WTC11 (cell line): ENCODE measurements around the gene MYLK4. TPM values are rescaled to one million over a fixed set of nuclear protein-coding genes. Genes with fewer than 3 reads are reported as not detected.

Source experiments
- ATAC-seq: fragments of 200-7000 bp; cut with Tn5 transposase; 2 replicates; pipeline ENCODE4 v1.10.0; 2021; ENCODE audit warnings: mild to moderate bottlenecking, moderate library complexity
- CTCF ChIA-PET: fragments of 300-600 bp; sonication (Branson Sonifier 250); formaldehyde crosslinking; loops from one replicate; lab custom pipeline; 2021; ENCODE audit warnings: antibody characterized with exemption; lab: Charles Lee
- POLR2A ChIA-PET: fragments of 350-600 bp; sonication (Branson Sonifier 250); formaldehyde crosslinking; loops from one replicate; lab custom pipeline; 2021; ENCODE audit warnings: antibody characterized with exemption; lab: Charles Lee
- DNase-seq: peaks from one replicate; pipeline ENCODE4 v3.0.0; 2021; ENCODE audit warnings: low spot score
- H3K27ac Mint-ChIP-seq: 2 replicates; pipeline ENCODE4 v1.8.0; 2021; ENCODE audit warnings: mixed read lengths
- H3K27me3 Mint-ChIP-seq: 2 replicates; pipeline ENCODE4 v1.8.0; 2021; ENCODE audit warnings: low read depth, mild to moderate bottlenecking, moderate library complexity, mixed read lengths
- H3K36me3 Mint-ChIP-seq: 2 replicates; pipeline ENCODE4 v1.8.0; 2021; ENCODE audit warnings: mixed read lengths
- H3K4me1 Mint-ChIP-seq: 2 replicates; pipeline ENCODE4 v1.8.0; 2022; ENCODE audit warnings: mixed read lengths
- H3K4me3 Mint-ChIP-seq: 2 replicates; pipeline ENCODE4 v1.8.0; 2021; ENCODE audit warnings: mild to moderate bottlenecking, moderate library complexity, mixed read lengths
- H3K9me3 Mint-ChIP-seq: 2 replicates; pipeline ENCODE4 v1.8.0; 2021; ENCODE audit warnings: mixed read lengths
- HMGA2 ChIP-seq: fragments of 250-450 bp; sonication (Bioruptor Pico); IDR thresholded peaks from 2 replicates; pipeline ENCODE4 v1.4.0; 2021; ENCODE audit warnings: mild to moderate bottlenecking, moderate library complexity
- RELA ChIP-seq: sonication (generic); formaldehyde crosslinking; IDR thresholded peaks from 2 replicates; pipeline ENCODE4 v1.8.1; 2022; ENCODE audit warnings: missing genetic modification reagents, mild to moderate bottlenecking, borderline replicate concordance
- TCF7 ChIP-seq: sonication (generic); formaldehyde crosslinking; IDR thresholded peaks from 2 replicates; pipeline ENCODE4 v1.8.0; 2022; ENCODE audit warnings: mild to moderate bottlenecking, low read depth, missing genetic modification reagents, moderate library complexity
- TP53 ChIP-seq: sonication (generic); formaldehyde crosslinking; IDR thresholded peaks from 2 replicates; pipeline ENCODE4 v1.8.1; 2023; ENCODE audit warnings: mild to moderate bottlenecking, missing genetic modification reagents
- ZNF138 ChIP-seq: sonication (generic); formaldehyde crosslinking; conservative IDR thresholded peaks from 2 replicates; pipeline ENCODE4 v1.8.1; 2022; ENCODE audit warnings: mild to moderate bottlenecking, moderate library complexity, missing genetic modification reagents
- ZNF396 ChIP-seq: fragments of 250-450 bp; sonication (Bioruptor Pico); IDR thresholded peaks from 2 replicates; pipeline ENCODE4 v1.8.0; 2021; ENCODE audit warnings: mild to moderate bottlenecking, moderate library complexity, borderline replicate concordance
- total RNA-seq: library from RNA; stranded (reverse); gene quantifications from 3 replicates; pipeline ENCODE4 v1.2.3, GENCODE V29; 2021
- TF ChIP-seq, protein P1 (sequence below): sonication (generic); formaldehyde crosslinking; IDR thresholded peaks from 2 replicates; pipeline ENCODE4 v1.8.1; 2023; ENCODE audit warnings: mild to moderate bottlenecking, missing genetic modification reagents
- TF ChIP-seq, protein P2 (sequence below): fragments of 250-450 bp; sonication (Bioruptor Pico); IDR thresholded peaks from 2 replicates; pipeline ENCODE4 v1.9.0; 2021; ENCODE audit warnings: mild to moderate bottlenecking
- TF ChIP-seq, protein P3 (sequence below): sonication (generic); formaldehyde crosslinking; conservative IDR thresholded peaks from 2 replicates; pipeline ENCODE4 v1.8.1; 2022; ENCODE audit warnings: mild to moderate bottlenecking, missing genetic modification reagents
- TF ChIP-seq, protein P4 (sequence below): sonication (generic); formaldehyde crosslinking; IDR thresholded peaks from 2 replicates; pipeline ENCODE4 v1.8.1; 2023; ENCODE audit warnings: mild to moderate bottlenecking, missing genetic modification reagents, moderate library complexity
- TF ChIP-seq, protein P5 (sequence below): sonication (generic); formaldehyde crosslinking; IDR thresholded peaks from 2 replicates; pipeline ENCODE4 v1.8.0; 2022; ENCODE audit warnings: mild to moderate bottlenecking, missing genetic modification reagents
- TF ChIP-seq, protein P6 (sequence below): fragments of 250-450 bp; sonication (Bioruptor Pico); conservative IDR thresholded peaks from 2 replicates; pipeline ENCODE4 v1.9.0; 2021; ENCODE audit warnings: mild to moderate bottlenecking
- TF ChIP-seq, protein P7 (sequence below): sonication (generic); formaldehyde crosslinking; IDR thresholded peaks from 2 replicates; pipeline ENCODE4 v1.8.0; 2022; ENCODE audit warnings: mild to moderate bottlenecking, missing genetic modification reagents
- TF ChIP-seq, protein P8 (sequence below): sonication (generic); formaldehyde crosslinking; IDR thresholded peaks from 2 replicates; pipeline ENCODE4 v1.8.0; 2023; ENCODE audit warnings: mild to moderate bottlenecking, missing genetic modification reagents

Gene MYLK4
- total RNA-seq, 1 experiment from 2014 or later, result 0.13 TPM

DNA sequence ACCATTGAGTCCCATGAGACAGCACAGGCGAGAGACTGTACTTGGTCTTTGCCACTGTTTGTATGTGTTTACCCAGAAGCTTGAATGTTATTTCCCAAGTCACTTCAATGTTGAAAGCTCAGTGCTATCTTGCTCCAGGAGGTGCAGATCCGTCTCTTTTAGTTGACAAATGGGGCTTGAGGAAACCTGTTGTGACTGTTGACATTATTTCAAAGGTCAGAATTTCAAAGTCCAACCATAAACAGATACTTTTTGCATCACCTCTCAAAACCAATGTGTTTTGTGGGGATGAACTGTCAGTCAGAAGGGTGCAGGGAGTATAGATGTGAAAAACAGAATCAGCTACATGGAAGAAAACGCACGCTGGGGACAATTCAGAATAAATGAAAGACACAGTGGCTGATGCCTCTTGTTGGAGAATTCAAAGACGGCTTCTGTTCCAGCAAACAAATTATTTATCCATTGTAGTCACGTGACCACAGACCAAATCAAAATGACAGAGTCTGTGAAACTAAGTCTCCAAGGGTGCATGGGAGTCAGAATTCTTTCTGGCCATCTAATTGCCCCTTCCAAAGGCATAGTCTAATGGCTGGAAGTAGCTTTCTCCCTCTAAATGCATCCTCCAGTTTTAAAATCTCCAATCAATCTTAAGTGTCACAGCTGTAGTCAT lies 83.7 kb downstream of the MYLK4 start (continued):
- TF ChIP-seq, protein P1, sequence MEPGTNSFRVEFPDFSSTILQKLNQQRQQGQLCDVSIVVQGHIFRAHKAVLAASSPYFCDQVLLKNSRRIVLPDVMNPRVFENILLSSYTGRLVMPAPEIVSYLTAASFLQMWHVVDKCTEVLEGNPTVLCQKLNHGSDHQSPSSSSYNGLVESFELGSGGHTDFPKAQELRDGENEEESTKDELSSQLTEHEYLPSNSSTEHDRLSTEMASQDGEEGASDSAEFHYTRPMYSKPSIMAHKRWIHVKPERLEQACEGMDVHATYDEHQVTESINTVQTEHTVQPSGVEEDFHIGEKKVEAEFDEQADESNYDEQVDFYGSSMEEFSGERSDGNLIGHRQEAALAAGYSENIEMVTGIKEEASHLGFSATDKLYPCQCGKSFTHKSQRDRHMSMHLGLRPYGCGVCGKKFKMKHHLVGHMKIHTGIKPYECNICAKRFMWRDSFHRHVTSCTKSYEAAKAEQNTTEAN (CRISPR knock-in tag), result no peak
- TF ChIP-seq TCF7, result no peak
- TF ChIP-seq, protein P2, sequence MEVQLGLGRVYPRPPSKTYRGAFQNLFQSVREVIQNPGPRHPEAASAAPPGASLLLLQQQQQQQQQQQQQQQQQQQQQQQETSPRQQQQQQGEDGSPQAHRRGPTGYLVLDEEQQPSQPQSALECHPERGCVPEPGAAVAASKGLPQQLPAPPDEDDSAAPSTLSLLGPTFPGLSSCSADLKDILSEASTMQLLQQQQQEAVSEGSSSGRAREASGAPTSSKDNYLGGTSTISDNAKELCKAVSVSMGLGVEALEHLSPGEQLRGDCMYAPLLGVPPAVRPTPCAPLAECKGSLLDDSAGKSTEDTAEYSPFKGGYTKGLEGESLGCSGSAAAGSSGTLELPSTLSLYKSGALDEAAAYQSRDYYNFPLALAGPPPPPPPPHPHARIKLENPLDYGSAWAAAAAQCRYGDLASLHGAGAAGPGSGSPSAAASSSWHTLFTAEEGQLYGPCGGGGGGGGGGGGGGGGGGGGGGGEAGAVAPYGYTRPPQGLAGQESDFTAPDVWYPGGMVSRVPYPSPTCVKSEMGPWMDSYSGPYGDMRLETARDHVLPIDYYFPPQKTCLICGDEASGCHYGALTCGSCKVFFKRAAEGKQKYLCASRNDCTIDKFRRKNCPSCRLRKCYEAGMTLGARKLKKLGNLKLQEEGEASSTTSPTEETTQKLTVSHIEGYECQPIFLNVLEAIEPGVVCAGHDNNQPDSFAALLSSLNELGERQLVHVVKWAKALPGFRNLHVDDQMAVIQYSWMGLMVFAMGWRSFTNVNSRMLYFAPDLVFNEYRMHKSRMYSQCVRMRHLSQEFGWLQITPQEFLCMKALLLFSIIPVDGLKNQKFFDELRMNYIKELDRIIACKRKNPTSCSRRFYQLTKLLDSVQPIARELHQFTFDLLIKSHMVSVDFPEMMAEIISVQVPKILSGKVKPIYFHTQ (CRISPR knock-in tag), result no peak

DNA sequence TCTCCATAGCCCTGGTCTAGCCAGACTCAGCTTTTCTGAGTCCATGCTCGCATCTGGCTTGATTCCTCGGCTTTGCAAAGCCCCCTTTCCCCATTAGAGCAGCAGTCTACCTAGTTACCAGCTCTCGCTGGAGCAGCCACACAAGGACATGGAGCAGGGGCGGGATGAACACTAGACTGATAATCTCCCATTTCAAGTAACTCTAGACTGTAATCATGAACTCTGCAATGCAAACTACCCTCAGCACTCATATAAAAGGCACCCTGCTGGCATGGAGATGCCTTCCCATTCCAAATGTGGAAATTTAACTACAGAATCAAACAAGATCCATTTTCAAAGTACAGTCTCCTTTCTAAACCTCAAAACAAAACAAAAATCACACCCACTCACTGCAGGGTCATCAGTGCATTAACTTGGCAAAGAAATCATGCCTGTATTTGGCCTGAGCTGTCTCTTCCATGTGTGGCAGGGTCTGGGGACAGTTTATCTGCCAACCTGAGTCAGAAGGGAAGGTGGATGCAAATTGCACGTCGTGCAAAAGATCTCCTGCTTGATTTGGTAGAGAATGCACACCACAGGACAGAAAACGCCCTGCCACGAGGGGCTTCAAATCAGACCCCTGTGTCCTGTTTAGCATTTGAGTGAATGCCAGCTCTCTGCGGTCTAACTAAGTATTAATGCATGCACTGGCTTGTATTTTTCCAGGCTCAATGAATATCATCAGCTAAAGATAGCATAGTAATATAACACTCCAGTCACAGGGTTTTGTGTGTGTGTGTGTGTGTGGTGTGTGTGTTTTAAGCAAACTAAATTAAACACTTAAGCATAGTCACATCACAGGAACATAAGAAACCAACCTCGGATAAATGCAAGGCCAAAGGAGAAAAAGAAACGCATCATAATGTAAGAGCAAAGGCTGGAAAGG lies 85.3 kb downstream of the MYLK4 start:
- peak; percentile 75 for ATAC-seq
- TF ChIP-seq TP53, result no peak
- TF ChIP-seq, protein P3, sequence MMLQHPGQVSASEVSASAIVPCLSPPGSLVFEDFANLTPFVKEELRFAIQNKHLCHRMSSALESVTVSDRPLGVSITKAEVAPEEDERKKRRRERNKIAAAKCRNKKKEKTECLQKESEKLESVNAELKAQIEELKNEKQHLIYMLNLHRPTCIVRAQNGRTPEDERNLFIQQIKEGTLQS (CRISPR knock-in tag), result no peak
- TF ChIP-seq, protein P4, sequence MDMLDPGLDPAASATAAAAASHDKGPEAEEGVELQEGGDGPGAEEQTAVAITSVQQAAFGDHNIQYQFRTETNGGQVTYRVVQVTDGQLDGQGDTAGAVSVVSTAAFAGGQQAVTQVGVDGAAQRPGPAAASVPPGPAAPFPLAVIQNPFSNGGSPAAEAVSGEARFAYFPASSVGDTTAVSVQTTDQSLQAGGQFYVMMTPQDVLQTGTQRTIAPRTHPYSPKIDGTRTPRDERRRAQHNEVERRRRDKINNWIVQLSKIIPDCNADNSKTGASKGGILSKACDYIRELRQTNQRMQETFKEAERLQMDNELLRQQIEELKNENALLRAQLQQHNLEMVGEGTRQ (CRISPR knock-in tag), result no peak
- TF ChIP-seq ZNF396, result no peak
- TF ChIP-seq, protein P2 (CRISPR knock-in tag), result no peak
- no peak for TF ChIP-seq ZNF138 (CRISPR knock-in tag)
- TF ChIP-seq, protein P5, sequence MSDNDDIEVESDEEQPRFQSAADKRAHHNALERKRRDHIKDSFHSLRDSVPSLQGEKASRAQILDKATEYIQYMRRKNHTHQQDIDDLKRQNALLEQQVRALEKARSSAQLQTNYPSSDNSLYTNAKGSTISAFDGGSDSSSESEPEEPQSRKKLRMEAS (CRISPR knock-in tag), result no peak
- TF ChIP-seq RELA (CRISPR knock-in tag), result no peak
- TF ChIP-seq, protein P6, sequence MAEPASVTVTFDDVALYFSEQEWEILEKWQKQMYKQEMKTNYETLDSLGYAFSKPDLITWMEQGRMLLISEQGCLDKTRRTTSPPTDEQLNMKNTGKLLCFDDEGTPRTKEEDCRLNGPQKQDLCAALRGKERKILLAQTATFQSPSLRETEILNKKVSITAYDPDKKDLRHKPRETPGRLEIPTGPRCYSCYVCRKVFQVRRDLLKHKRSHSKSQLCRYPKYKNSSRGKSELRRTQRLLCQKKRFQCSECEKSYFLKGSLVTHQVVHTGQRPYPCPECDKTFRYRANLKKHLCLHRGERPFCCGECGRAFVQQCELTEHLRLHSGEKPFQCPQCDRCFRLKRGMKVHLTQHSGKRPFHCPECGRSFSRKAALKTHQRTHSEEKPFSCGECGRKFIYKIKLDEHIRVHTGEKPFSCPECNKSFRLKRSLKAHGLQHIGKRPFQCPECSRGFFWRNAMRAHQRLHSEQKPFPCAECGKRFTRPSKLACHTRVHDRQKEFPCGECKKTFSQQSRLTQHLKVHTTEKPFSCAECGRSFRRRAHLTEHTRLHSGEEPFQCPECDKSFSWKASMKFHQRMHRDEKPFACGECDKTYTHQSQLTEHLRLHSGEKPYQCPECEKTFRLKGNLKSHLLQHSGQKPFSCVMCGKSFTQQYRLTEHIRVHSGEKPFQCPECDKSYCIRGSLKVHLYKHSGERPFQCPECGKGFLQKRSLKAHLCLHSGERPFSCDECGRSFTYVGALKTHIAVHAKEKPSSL (CRISPR knock-in tag), result no peak
- TF ChIP-seq, protein P7, sequence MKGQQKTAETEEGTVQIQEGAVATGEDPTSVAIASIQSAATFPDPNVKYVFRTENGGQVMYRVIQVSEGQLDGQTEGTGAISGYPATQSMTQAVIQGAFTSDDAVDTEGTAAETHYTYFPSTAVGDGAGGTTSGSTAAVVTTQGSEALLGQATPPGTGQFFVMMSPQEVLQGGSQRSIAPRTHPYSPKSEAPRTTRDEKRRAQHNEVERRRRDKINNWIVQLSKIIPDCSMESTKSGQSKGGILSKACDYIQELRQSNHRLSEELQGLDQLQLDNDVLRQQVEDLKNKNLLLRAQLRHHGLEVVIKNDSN (CRISPR knock-in tag), result no peak
- TF ChIP-seq HMGA2 (CRISPR knock-in tag), result no peak
- TF ChIP-seq, protein P8, sequence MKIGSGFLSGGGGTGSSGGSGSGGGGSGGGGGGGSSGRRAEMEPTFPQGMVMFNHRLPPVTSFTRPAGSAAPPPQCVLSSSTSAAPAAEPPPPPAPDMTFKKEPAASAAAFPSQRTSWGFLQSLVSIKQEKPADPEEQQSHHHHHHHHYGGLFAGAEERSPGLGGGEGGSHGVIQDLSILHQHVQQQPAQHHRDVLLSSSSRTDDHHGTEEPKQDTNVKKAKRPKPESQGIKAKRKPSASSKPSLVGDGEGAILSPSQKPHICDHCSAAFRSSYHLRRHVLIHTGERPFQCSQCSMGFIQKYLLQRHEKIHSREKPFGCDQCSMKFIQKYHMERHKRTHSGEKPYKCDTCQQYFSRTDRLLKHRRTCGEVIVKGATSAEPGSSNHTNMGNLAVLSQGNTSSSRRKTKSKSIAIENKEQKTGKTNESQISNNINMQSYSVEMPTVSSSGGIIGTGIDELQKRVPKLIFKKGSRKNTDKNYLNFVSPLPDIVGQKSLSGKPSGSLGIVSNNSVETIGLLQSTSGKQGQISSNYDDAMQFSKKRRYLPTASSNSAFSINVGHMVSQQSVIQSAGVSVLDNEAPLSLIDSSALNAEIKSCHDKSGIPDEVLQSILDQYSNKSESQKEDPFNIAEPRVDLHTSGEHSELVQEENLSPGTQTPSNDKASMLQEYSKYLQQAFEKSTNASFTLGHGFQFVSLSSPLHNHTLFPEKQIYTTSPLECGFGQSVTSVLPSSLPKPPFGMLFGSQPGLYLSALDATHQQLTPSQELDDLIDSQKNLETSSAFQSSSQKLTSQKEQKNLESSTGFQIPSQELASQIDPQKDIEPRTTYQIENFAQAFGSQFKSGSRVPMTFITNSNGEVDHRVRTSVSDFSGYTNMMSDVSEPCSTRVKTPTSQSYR (CRISPR knock-in tag), result no peak

More for the DNA sequence above, 85.3 kb downstream of the MYLK4 start:
- H3K4me3 Mint-ChIP-seq, result peak overlapping the region; percentile 2
- ChIA-PET POLR2A (no interaction called here), CTCF (interaction anchor here (2.8 kb wide), 1 partner anchor 31 kb away, joined by 15 read pairs; no protein-coding TSS in a partner anchor)
- H3K36me3 Mint-ChIP-seq, result peaks cover 6% of the 10 kb centered on the region
- H3K27ac Mint-ChIP-seq, result peak overlapping the region; percentile 27
- H3K9me3 Mint-ChIP-seq, result peaks cover 13% of the 10 kb centered on the region
- H3K4me1 Mint-ChIP-seq, result peaks cover 36% of the 10 kb centered on the region
- H3K27me3 Mint-ChIP-seq, result no peaks in the 10 kb centered on the region; the same call in 1 of the 2 replicates
- no peak for DNase-seq
